H1 (cell line): ENCODE data around the gene MGAT5B. TPM values are rescaled to one million over a fixed set of nuclear protein-coding genes. Genes with fewer than 3 reads are reported as not detected.

Source experiments
- ATF2 ChIP-seq: IDR thresholded peaks from 2 replicates; pipeline ENCODE4 v1.6.1; 2012; ENCODE audit warnings: low read length, inconsistent platforms
- CBX5 ChIP-seq: fragments of 300-800, 300-1000 bp; sonication (generic); IDR thresholded peaks from 2 replicates; pipeline ENCODE4 v1.7.1; 2016; ENCODE audit warnings: antibody characterized with exemption, low read length, low read depth
- CHD7 ChIP-seq: fragments of 300-600 bp; sonication (generic); IDR thresholded peaks from 2 replicates; pipeline ENCODE4 v1.7.1; 2012; ENCODE audit warnings: low read length, moderate library complexity, mild to moderate bottlenecking, inconsistent platforms; ENCODE audit not compliant: insufficient replicate concordance
- JUND ChIP-seq: IDR thresholded peaks from 2 replicates; pipeline ENCODE4 v1.6.1; 2011; ENCODE audit warnings: mild to moderate bottlenecking, improper control_type of control experiment, low read length
- KDM1A ChIP-seq: fragments of 200-600, 300-600 bp; sonication (generic); IDR thresholded peaks from 2 replicates; pipeline ENCODE4 v1.7.1; 2016; ENCODE audit warnings: mild to moderate bottlenecking, low read length, borderline replicate concordance
- NRF1 ChIP-seq: IDR thresholded peaks from 2 replicates; pipeline ENCODE4 v1.6.1; 2011; ENCODE audit warnings: mild to moderate bottlenecking, low read depth, low read length, improper control_type of control experiment
- RNF2 ChIP-seq: fragments of 200-900, 300-1000 bp; sonication (generic); IDR thresholded peaks from 2 replicates; pipeline ENCODE4 v1.7.1; 2016; ENCODE audit warnings: borderline replicate concordance, low read depth, mild to moderate bottlenecking, antibody characterized with exemption, low read length; ENCODE audit not compliant: poor library complexity, severe bottlenecking; ENCODE audit errors: missing control alignments
- TBP ChIP-seq: IDR thresholded peaks from 2 replicates; pipeline ENCODE4 v1.6.1; 2011; ENCODE audit warnings: low read depth, low read length, improper control_type of control experiment
- polyA plus RNA-seq, 7 experiments: library from polyadenylated mRNA; depleted of rRNA in 3 of 7; stranded (reverse) in 5 of 7; unstranded in 2 of 7; fragments of >200 nt in 5 of 7; fragments of 200-250 nt in 2 of 7; gene quantifications; 1 replicate in 5 of 7; 2 replicates in 1 of 7; 4 replicates in 1 of 7; pipeline versions ENCODE4 v1.2.1 to v1.2.3, GENCODE V29; 2011 to 2013; ENCODE audit warnings: missing spikeins in 2 of 7, mixed read lengths in 2 of 7
- total RNA-seq: library from RNA; stranded (reverse); fragmentation: NEBNext Ultra II Directional; extraction: Animal tissue kit (Norgen Biotek cat#: 25700); gene quantifications from 2 replicates; pipeline ENCODE4 v1.2.1, GENCODE V29; 2021

Gene MGAT5B
- total and polyA plus RNA-seq, 2 of the 8 experiments (the other 6 are each of a cell fraction or from before 2014, with no cell fraction given) = 7.9 to 8.2 TPM

GRCh38 chr17:76868176-76868668 is at the start of gene MGAT5B (continued):
- TF ChIP-seq CHD7 (no peak), NRF1 (no peak), TBP (no peak; the same call in 1 of the 2 replicates), KDM1A (no peak), RNF2 (no peak), CBX5 (no peak), ATF2 (no peak), JUND (0 out of 2 replicates have a peak, but pooled peaks have one; percentile 18)
